ENCODE results near the gene DBN1. TPM values are rescaled to one million over a fixed set of nuclear protein-coding genes. Genes with fewer than 3 reads are reported as not detected.
A peak's percentile ranks its signal among the peaks of the same experiment; 100 is the strongest.

The DBN1 gene
- total RNA-seq, 1 donor from 2014 or later = 1,261 TPM

- Mint-ChIP-seq H3K36me3 (ENCODE audit: unreplicated experiment) (no peaks in the 10 kb centered on the region), H3K4me1 (ENCODE audit: low read depth, unreplicated experiment) (peaks cover 11% of the 10 kb centered on the region), H3K27me3 (ENCODE audit: unreplicated experiment) (peaks cover 39% of the 10 kb centered on the region), H3K4me3 (ENCODE audit: unreplicated experiment) (no peak overlapping the region), H3K9me3 (ENCODE audit: unreplicated experiment) (peaks cover 37% of the 10 kb centered on the region), H3K27ac (ENCODE audit: unreplicated experiment) (peak overlapping the region; percentile 17)
- no peak for DNase-seq
- no peak for TF ChIP-seq CTCF (IDR thresholded peaks at IDR 0.05; ENCODE audit: partially characterized antibody, unreplicated experiment)
Measured at GRCh38 chr5:177449140-177450061, 24.0 kb downstream of the DBN1 start.

- no peak for DNase-seq
- H3K36me3 Mint-ChIP-seq (ENCODE audit: unreplicated experiment) = no peaks in the 10 kb centered on the region
- TF ChIP-seq CTCF (IDR thresholded peaks at IDR 0.05; ENCODE audit: partially characterized antibody, unreplicated experiment) = no peak
- H3K27ac Mint-ChIP-seq (ENCODE audit: unreplicated experiment) = no peak overlapping the region
- peaks cover 33% of the 10 kb centered on the region for H3K9me3 Mint-ChIP-seq (ENCODE audit: unreplicated experiment)
- H3K4me3 Mint-ChIP-seq (ENCODE audit: unreplicated experiment) = peak overlapping the region; percentile 75
- H3K4me1 Mint-ChIP-seq (ENCODE audit: low read depth, unreplicated experiment) = peaks cover 11% of the 10 kb centered on the region
- peaks cover 34% of the 10 kb centered on the region for H3K27me3 Mint-ChIP-seq (ENCODE audit: unreplicated experiment)
Measured at GRCh38 chr5:177448244-177448950, 25.0 kb downstream of the DBN1 start.

GRCh38 chr5:177447611-177448243 lies 25.7 kb downstream of the DBN1 start:
- H3K27ac Mint-ChIP-seq (ENCODE audit: unreplicated experiment) = no peak overlapping the region
- peaks cover 28% of the 10 kb centered on the region for H3K9me3 Mint-ChIP-seq (ENCODE audit: unreplicated experiment)
- H3K27me3 Mint-ChIP-seq (ENCODE audit: unreplicated experiment) = peaks cover 29% of the 10 kb centered on the region
- TF ChIP-seq CTCF (IDR thresholded peaks at IDR 0.05; ENCODE audit: partially characterized antibody, unreplicated experiment) = no peak
- DNase-seq = no peak
- H3K4me3 Mint-ChIP-seq (ENCODE audit: unreplicated experiment) = peak overlapping the region; percentile 68
- H3K4me1 Mint-ChIP-seq (ENCODE audit: low read depth, unreplicated experiment) = peaks cover 11% of the 10 kb centered on the region
- H3K36me3 Mint-ChIP-seq (ENCODE audit: unreplicated experiment) = no peaks in the 10 kb centered on the region

GRCh38 chr5:177447066-177447610 lies 26.3 kb downstream of the DBN1 start:
- H3K36me3 Mint-ChIP-seq (ENCODE audit: unreplicated experiment) = no peaks in the 10 kb centered on the region
- H3K9me3 Mint-ChIP-seq (ENCODE audit: unreplicated experiment) = peaks cover 26% of the 10 kb centered on the region
- H3K4me3 Mint-ChIP-seq (ENCODE audit: unreplicated experiment) = no peak overlapping the region
- no peak overlapping the region for H3K27ac Mint-ChIP-seq (ENCODE audit: unreplicated experiment)
- DNase-seq = peak; percentile 78
- TF ChIP-seq CTCF (IDR thresholded peaks at IDR 0.05; ENCODE audit: partially characterized antibody, unreplicated experiment) = no peak
- H3K27me3 Mint-ChIP-seq (ENCODE audit: unreplicated experiment) = peaks cover 28% of the 10 kb centered on the region
- H3K4me1 Mint-ChIP-seq (ENCODE audit: low read depth, unreplicated experiment) = peaks cover 11% of the 10 kb centered on the region
